ENCODE data around the gene PLB1.
"Not testable (repeated sequence)": the region's sequence is repeated elsewhere in the genome, so short reads cannot be mapped to it uniquely, and the experiment has no call there.

Gene PLB1

DNA sequence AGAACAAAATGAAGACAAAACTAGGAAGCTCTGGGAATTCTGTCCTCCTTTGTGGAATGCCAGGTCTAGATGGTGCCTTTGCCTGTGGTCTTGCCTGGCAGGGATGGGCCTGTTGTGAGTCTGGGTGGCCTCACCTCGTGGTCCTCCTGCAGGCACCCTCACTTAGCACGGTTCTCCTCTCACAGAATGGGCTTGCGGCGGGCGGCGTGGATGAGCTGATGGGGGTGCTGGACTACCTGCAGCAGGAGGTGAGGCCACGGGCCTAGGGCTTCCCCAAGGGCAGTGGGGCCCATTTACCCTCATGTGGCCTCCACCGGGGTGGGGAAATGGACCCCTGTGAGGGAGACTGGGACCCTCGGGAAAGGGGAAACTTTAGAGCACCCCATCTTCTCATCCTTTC is 42.3 kb downstream of the PLB1 start:
- DNase-seq: no peak

DNA sequence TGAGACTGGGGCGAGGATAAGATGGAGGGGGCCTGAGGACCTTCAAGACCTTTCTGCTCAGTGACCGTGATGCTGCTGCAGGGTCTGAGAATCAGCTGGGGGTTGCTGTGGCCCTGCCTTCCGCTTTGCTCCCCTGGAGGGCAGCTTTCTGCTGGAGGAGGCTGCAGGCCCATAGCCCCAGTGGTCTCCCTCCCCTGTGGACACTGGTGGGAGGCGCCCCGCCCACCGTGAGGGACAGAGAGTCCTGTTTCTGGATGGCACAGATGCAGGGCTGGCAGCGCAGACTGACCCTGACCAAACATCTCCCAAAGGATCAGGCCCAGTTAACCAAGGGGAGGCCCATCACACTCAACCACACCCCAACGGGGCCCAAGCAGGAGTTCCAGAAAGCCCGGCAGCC is 42.8 kb downstream of the PLB1 start:
- no peak for DNase-seq

DNA sequence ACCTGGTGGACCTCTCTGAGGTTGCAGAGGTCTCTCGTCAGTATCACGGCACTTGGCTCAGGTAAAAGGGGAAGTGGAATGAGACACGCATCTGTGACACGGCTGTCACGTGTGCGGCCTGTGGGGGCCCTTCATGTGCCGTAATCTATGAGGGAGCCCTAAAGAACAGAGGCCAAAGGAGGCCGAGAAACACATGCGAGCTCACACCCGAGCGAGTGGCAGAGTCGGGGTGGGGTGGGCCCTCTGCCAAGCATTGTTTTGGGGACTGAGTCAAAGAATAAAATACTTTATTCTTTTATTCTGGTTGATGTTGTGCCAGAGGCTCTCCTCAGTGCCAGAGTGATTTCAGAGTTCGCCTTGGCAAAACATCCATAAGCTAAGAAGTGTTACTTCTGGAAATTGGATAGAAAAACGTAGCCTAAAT is 43.3 kb downstream of the PLB1 start:
- no peak for DNase-seq

DNA sequence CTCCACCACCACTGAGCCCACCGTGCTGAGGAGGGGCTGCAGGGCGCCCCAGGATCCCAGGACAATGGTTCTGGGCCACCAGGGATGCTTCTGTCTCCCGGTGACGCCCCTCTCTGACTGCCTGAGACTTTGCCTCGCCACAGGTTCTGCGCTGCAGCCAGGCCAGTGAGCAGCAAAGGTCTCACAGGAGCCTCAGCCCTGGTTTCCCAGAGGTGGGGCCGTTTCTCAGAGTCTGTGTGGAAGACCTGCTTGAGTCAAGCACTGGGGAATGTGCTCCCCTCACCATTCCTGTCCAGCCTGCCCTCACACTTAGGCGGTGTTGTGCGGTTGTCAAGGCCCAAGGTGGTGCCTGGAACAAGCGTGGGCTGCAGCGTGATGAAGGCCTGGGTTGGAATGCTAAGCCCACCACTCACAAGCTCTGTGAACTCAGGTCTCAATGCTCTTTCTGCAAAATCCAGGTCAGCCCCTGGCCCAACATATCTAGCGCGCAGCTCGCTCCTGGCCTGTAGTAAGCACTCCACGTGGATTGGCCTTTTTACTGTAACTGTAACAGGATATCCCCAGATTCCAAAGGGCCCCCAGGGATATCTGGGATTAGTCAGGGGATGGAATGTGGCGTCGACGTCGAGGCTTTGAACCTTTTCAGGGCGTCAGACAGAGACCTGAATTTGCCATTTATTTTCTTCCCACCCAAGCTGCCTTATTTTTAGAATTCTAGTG is 47.6 kb downstream of the PLB1 start:
- no peak for DNase-seq

DNA sequence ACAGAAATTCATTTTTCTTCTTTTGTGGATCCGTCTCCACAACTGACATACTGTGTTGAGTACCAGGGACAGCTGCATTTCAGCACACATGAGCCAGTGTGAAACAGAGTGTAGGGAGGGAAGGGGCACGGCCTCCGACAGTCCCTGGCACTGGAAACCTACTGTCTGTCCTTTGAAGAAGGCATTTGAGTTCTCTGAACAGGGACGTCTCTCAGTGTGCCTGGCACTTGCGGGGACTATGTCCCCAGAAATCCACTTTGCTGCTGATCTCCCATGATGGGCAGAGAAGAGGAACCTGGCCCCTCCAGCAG is 48.1 kb downstream of the PLB1 start:
- DNase-seq: no peak

DNA sequence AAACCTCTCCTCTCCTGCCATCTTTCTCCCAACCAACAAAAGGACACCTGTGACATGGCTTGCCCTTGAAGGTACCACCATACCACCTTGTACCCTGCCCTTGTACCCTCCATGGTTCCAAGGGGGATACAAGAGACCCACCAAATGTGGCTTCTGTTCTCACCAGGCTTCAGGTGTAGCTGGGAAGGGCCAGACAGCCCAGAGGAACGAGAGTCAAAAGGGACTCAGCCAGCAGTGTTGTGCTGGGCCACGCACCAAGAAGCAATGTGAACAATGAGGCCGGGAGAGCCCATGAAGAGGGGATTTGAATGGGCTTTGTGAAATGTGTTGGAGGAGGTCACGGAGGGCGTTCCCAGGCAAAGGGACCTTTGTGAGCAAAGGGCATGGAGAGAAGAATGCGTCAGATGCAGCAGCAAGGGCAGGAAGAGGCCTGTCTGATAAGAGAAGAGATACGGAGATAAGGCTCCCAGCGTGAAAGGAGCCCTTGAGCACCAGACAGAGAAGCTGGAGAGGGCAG is 48.6 kb downstream of the PLB1 start:
- no peak for DNase-seq

DNA sequence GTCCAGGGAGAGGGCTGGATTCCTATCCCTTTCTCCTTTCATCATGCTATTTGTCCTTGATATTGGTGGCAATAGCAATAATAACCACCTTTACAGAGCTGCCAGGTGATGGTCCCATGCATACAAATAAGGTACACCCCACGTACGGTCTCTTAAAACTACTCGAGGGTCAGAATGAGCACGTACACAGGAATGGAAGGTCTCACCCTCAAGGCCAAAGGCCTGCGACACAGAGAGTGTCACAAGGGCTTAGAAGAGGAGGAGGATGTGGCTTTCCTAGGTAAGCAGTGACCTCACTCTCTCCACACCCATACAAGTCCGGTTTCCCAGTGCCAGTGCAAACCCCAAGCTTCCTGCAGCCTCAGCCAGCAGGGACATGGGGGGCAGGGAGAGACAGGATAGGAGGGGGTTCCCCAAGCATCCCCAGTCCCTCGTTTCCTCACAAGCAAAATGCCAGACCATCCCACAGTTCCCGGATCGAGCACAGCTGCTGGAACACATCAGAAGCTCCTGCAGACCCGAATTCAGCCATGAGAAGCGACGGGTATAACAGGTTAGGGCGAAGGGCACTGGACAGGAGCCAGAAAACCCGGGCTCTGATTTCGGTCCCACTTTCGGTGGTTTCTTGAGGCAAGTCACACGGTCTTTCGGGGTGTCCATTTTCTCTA is 49.2 kb downstream of the PLB1 start:
- DNase-seq: peak; percentile 1

DNA sequence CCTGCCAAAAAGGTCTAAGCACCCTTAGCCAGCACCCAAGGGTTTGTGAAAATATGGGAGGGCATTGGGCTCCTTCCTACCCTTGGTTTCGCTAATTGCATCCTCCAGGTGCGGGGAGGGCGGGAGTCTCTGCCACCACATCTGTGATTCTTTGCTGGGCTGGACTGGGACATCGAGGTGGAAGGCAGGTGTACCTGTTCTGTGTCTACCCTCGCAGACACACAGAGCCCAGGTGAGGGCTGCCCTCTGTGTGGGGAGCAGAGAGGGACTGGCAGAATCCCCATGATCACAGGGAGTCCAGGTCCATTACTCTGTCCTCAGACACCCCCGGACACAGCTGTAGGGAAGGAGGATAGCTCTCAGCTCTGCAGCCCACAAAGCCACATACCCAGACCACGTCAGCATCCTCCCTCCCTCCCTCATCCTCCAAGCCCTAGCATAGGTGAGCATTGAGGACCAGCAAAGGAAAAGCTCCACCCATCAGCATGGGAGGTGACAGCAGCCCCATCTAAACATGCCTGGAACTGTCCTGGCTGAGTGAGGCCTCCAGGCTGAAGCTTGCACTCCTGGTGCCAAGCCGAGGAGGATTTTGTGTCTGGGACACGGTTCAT is 49.8 kb downstream of the PLB1 start:
- DNase-seq: peak; percentile 10

DNA sequence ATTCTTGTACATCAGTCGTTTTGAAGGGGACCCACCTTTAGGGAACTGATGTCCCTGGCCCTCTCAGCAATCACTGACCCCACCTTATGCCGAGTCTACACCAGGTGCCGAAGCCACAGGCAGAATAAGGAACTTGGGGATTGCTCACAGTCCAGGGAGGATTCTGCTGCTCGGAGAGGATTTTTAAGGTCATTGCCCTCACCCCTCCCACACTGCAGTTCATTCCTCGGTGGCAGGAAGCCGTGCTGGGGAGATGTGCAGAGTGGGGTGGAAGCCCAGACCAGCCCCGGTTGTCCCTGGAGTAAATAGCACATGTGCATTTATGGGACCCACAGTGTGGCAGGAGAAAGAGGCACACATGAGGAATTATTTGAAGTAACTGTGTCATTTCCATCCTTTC is 50.4 kb downstream of the PLB1 start:
- no peak for DNase-seq

DNA sequence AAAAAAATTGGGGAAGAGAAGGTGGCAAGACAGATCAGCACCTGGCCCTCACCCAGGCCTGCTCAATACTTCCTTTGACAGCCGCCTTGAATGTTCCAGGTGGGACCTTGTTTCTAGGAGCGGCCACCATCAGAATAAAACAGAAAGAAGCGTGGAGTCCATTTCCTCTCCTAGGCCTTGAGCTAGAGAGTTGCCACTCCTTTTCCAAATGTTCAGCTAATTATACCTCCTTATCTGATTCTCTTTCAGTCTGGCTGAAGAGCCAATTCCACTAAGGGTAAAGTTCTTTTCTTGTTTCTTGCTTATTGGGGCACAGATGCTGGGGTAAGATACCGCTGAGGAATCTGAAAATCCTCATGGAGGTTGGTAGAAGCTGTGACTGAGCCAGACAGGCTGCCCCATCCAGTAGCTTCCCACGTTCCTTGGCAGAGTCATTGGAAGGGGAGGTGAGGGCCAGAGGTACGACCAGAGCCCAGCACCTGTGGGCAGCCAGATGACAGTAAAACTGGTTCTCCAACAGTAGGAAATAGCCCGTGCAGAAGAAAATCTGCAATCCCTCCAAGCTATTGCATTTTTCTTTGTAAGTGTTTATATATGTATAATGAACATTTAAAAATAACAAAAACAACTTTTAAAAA is 51.5 kb downstream of the PLB1 start:
- no peak for DNase-seq

DNA sequence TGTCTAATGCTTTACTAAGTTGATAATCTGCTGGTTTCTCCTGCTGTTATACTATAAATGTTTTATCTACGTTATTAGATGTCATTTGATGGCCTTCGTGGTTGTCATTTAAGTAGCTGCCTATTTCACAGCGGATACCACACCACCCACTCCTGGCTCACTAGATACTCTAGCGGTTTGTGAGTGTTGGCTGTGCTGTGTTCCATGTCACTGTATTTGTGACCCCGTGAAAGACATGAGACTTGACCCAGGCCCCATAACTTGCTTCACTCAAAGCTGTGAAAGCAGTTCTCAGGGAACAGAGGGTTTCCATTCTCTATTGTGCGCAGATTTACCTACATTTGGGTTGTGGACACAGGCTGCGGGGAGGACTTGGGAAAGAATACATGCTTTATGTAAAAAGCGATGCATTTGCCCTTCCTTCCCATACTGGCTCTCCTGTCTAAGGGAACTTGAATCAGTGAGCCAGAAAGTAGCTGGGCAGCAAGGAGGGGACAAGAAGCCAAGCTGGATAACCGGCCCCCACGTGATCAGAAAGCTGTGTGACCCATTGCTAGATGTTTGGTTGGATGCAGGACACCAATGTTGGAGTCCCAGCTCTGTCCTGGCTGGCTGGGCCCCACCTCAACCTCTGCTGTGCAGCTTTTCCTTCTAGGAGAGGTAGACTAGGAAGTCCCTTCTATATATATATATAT is 52.2 kb downstream of the PLB1 start:
- peak; percentile 32 for DNase-seq

DNA sequence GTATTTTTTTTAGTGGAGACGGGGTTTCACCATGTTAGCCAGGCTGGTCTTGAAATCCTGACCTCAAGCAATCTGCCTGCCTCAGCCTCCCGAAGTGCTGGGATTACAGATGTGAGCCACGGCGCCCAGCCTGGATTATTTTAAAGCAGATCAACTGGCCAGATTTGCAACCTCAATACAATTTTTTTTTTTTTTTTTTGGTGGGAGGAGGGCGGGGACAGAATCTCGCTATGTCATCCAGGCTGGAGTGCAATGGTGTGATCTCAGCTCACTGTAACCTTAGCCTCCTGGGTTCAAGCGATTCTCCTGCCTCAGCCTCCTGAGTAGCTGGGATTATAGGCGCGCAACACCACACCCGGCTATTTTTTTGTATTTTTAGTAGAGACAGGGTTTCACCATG is 54.5 kb downstream of the PLB1 start:
- not testable (repeated sequence) for DNase-seq

DNA sequence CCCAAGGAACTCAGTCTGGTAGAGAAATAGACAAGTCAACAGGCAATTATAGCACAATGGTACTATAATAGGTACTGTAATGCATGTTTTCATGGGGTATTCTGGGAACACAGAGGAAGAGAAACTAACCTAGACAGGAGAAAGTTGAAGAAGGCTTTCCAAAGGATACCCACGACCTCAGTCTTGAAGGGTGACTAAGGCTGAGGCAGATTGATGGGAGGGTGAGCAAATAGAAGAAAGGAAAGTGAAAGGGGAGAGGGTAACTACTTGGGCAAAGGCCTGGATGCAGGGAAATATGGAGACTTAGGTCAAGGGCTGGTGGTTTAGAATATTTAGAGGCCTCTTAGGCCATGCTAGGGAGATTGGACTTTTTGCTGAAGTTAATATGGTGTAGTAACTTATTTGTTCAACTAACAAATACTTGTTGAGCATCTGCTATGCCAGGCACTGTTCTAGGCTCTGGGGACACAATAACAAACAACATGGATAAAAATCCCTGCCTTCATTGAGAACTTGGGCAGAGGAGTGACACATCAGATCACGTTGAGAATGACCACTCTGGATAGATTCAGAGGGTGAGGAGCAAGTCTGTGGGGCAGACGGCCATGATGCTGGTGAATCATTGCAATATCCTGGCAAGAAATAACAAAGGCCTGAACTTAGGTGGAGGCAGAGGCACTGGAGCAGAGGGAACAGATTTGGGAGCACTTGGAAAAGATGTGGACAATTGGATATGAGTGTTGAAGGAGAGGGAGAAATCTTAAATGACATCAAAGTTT is 56.4 kb downstream of the PLB1 start:
- DNase-seq: no peak

DNA sequence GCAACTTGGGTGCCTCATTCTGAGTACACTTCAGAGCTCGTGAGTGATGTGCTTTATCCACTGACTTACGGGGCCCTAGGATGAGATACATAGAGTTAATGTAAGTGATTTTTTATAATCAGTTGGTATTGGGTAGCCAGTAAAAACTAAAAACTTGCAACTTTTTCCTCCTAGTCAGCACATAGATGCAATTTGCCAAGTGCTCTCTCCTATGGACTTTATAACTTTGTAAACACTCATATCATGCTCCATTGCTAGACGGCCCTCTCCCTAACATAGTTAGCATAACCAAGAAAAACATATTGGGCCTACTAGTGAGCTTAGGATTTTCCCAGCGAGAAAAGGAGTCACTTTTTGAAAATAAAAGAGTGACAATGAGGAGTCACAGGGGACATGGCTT is 60.4 kb downstream of the PLB1 start:
- DNase-seq: no peak

DNA sequence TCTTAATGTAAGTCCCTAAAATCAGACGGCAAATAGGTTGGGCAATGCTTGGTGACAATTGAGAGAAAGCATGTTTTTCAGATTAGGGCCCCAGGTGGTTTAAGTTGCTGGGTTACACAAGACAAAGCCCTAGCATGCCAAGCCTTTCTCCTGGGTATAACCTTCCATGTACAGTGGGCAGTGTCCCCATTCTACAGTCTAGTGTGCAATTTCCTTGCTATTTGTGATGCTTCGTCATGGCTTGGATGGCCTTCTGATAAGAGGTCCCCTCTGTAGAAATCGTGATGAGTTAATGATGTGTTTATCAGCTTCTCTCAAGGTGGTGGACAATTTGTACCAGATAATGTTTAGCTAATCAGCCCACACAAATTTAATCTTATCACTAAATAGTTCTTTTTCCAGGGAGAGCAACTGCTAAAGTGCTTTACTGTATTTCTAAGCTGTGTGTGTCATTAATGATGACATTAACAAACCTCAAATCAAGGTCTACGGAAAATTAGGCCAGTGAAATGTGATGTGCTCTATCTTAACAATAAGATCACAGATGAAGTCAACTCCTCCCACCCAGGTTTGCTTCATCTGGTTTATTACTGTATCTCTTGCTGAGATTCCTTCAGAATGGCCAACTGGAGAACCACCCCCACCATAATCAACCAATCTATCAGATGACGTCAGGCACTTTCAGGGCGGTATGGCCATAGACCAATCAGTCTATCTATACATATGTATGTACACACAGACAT is 61.7 kb downstream of the PLB1 start:
- no peak for DNase-seq

DNA sequence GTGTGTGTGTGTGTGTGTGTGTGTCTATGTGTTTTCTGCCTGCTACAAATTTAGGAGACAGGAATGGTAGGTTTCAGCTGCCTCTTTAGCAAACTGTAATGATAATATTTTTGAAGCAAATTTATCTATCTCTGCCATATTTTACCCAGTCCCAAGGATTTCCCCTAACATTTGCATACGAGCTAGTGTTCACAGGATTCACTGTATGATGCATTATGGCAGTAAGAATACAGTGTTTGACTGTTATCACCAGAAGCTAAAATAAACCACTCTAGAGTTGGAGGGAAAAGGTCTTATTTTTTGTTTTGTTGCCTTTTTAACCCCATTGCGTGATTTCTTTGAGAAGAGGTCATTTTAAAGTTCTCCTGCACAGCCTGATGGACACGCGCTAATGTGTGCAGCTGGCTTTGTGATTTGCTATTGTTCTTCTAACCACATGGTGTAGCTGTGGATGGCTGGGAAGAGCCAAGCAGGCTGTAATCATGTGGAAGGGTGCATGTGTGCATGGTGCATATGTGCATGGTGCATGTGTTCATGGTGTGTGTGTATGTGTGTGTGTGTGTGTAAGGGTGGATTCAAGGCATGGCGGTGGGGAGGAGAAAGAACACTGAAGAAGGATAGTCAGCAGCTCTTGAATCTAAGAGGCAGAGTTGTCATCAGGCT is 62.4 kb downstream of the PLB1 start:
- no peak for DNase-seq

DNA sequence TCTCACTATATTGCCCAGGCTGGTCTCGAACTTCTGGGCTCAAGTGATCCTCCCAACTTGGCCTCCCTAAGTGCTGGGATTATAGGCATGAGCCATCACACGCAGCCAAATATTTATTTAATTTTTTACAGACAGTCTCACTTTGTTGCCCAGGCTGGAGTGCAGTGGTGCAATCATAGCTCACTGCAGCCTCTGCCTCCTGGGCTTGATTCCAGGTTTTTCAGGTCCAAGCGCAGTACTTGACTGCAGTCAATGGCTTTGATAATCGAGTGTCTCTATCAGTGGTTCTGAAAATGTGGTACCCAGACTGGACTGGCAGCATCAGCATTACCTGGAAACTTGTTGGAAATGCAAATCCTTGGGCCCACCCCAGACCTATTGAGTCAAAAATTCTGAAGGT is 63.1 kb downstream of the PLB1 start:
- no peak for DNase-seq

DNA sequence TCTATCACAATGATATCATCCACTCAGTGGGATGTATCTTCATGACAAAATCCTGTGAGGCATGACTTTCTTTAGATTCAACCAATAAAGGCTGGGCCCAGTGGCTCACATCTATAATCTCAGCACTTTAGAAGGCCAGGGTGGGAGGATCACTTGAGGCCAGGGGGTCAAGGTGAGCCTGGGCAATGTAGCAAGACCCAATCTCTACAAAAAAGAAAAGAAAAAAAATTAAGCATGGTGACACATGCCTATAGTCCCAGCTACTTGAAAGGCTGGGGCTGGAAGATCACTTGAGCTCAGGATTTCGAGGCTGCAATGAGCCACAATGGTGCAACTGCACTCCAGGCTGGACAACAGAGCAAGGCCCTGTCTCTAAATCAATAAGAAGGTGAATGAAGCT is 68.0 kb downstream of the PLB1 start:
- DNase-seq: no peak

DNA sequence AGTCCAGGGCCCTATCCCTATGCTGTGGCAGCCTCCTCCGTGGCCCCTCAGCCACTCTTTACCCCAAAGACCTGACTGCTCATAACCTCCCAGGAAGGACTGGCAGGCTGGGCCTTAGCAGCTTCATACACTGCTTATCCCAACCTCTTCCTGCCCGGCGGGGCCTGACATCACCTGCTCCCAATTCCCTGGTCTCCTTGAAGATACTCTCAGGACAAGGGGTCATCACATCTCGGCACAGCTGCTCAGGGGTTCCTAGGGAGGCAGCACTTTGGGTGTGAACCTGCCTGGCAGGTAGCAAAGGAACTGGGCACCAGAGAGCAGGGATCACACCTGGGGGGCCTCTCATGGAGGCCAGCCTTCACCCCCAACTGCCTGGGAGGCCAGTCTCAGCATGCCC is 68.5 kb downstream of the PLB1 start:
- no peak for DNase-seq

DNA sequence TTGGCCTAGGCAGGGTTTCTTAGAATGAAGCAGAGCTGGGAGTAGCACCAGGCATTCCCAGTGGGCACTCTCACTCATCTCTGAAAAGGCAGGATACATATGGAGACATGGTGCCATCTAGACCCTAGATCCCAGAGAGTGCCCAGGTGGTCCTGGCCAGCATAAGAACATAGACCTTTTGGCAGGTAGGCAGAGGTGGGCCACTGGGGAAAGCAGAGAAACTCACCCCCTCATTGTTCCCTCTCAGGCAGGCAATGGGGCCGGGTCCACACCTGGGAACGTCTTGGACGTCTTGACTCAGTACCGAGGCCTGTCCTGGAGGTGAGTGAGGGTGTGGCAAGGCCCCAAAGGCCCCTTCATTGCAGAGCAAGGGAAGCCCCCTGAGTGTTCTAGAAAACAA is 69.2 kb downstream of the PLB1 start:
- DNase-seq: no peak

DNA sequence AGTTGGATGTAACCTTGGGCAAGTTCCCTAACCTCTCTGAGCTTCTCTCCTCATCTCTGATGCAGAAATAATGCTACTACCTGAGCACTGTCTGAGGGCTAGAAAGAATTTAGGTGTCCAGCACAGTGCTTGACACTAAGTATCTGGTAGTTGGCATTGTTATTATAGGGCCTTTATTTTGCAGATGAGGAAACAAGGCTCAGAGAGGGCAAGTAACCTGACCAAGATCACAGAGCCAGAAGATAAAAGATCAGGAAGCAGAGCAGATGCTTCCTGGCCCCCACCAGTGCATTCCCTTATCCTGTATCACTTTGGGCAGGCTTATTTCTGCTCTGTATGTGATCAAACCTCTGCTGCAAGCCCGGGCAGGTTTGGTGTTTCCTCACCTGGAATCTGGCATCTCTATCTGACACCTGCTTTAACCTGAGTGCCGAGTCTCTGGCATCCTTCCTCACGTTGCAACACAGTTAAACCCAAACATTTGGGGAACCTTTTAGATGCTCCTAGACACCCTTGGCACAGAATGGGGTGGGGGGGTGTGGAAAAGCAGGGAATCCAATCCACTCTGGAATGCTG is 69.9 kb downstream of the PLB1 start:
- DNase-seq: no peak
